Measurements from ENCODE around the gene RIT1. TPM values are rescaled to one million over a fixed set of nuclear protein-coding genes. Genes with fewer than 3 reads are reported as not detected.

RIT1 gene
- total and polyA plus RNA-seq, 2 of the 13 experiments (the other 11 are each of a cell fraction or from before 2014, with no cell fraction given) = 12.2 to 32.2 TPM

DNA sequence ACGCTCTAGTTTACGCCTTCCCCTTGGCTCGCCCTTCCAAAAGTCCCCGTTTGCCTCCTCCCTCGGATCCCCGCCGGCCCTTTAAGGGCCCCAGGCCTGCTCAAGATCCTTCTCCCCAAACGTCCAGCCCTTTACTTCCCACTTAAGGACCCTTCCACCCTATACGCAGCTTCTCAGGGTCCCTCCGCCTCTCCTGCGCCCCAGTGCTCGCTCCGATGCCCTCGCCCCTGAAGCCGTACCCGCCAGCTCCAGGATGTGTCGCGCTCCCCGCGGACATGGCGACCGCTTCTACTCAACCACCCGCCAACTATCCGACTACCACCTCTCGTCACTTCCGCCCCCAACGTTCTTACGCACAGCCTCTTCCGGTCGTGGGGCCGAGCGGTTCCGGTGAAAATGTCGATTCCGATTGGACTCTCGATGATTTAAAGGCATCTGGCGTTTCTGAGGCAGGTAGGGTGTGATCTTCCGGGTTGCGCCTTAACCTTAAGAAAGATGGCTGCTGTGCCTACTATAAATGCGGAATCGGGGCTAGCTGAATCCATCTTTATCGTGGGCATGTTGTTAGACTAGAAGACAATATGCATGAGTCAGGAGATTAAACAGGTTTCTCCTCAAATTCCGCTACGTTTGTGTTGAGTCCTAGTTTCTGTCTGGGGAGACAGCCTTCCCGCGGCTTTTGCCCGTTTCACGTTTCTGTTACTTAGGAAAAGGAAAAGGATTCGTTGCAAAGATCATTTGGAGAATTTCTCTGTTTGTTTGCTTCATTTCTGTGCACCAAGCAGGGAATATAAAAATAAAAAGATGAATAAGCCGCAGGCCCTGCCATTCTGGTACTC lies 23.2 kb upstream of the RIT1 start, which contains the start of gene KHDC4 (continued):
- TF ChIP-seq ZMAT3 (CRISPR knock-in tag; conservative IDR thresholded peaks at IDR 0.05) (0 out of 2 replicates have a peak, but pooled peaks have one; percentile 37), NFRKB (IDR thresholded peaks at IDR 0.05) (peak; percentile 61), ARHGAP35 (CRISPR knock-in tag; IDR thresholded peaks at IDR 0.05; ENCODE audit: borderline replicate concordance) (0 out of 2 replicates have a peak, but pooled peaks have one; percentile 60), RXRB (CRISPR knock-in tag; IDR thresholded peaks at IDR 0.05; ENCODE audit: borderline replicate concordance) (peak; percentile 56), MXI1 (IDR thresholded peaks at IDR 0.05; ENCODE audit: borderline replicate concordance, low read depth, low read length) (peak; percentile 74; the same call in 2 of the 3 replicates), EZH2 (conservative IDR thresholded peaks at IDR 0.05; ENCODE audit: low read depth, low read length) (no peak), ZNF121 (CRISPR knock-in tag; IDR thresholded peaks at IDR 0.05) (no peak), POLR2AphosphoS5 (IDR thresholded peaks at IDR 0.05; ENCODE audit: low read depth, low read length) (peak; percentile 96), NRL (CRISPR knock-in tag; IDR thresholded peaks at IDR 0.05; ENCODE audit: borderline replicate concordance) (peak; percentile 81), PRMT3 (CRISPR knock-in tag; IDR thresholded peaks at IDR 0.05; ENCODE audit: borderline replicate concordance, low read depth) (peak; percentile 54; the same call in 1 of the 2 replicates), MAFK (conservative IDR thresholded peaks at IDR 0.05 in 1 of 2, IDR thresholded peaks at IDR 0.05 in 1 of 2; ENCODE audit: low read length in 2 of 2) (peak; percentile 14 to 32; a peak in 1 of 4 replicates), LCORL (IDR thresholded peaks at IDR 0.05) (no peak), LCORL (CRISPR knock-in tag; IDR thresholded peaks at IDR 0.05) (peak; percentile 67; the same call in 1 of the 2 replicates)
- TF ChIP-seq, protein P1, sequence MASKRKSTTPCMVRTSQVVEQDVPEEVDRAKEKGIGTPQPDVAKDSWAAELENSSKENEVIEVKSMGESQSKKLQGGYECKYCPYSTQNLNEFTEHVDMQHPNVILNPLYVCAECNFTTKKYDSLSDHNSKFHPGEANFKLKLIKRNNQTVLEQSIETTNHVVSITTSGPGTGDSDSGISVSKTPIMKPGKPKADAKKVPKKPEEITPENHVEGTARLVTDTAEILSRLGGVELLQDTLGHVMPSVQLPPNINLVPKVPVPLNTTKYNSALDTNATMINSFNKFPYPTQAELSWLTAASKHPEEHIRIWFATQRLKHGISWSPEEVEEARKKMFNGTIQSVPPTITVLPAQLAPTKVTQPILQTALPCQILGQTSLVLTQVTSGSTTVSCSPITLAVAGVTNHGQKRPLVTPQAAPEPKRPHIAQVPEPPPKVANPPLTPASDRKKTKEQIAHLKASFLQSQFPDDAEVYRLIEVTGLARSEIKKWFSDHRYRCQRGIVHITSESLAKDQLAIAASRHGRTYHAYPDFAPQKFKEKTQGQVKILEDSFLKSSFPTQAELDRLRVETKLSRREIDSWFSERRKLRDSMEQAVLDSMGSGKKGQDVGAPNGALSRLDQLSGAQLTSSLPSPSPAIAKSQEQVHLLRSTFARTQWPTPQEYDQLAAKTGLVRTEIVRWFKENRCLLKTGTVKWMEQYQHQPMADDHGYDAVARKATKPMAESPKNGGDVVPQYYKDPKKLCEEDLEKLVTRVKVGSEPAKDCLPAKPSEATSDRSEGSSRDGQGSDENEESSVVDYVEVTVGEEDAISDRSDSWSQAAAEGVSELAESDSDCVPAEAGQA (IDR thresholded peaks at IDR 0.05; ENCODE audit: low read depth) = peak; percentile 94
- TF ChIP-seq, protein P1 (CRISPR knock-in tag; IDR thresholded peaks at IDR 0.05; ENCODE audit: borderline replicate concordance) = no peak
- TF ChIP-seq, protein P2, sequence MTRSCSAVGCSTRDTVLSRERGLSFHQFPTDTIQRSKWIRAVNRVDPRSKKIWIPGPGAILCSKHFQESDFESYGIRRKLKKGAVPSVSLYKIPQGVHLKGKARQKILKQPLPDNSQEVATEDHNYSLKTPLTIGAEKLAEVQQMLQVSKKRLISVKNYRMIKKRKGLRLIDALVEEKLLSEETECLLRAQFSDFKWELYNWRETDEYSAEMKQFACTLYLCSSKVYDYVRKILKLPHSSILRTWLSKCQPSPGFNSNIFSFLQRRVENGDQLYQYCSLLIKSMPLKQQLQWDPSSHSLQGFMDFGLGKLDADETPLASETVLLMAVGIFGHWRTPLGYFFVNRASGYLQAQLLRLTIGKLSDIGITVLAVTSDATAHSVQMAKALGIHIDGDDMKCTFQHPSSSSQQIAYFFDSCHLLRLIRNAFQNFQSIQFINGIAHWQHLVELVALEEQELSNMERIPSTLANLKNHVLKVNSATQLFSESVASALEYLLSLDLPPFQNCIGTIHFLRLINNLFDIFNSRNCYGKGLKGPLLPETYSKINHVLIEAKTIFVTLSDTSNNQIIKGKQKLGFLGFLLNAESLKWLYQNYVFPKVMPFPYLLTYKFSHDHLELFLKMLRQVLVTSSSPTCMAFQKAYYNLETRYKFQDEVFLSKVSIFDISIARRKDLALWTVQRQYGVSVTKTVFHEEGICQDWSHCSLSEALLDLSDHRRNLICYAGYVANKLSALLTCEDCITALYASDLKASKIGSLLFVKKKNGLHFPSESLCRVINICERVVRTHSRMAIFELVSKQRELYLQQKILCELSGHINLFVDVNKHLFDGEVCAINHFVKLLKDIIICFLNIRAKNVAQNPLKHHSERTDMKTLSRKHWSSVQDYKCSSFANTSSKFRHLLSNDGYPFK (CRISPR knock-in tag; IDR thresholded peaks at IDR 0.05; ENCODE audit: borderline replicate concordance) = peak; percentile 89; the same call in 1 of the 2 replicates
- TF ChIP-seq, protein P3, sequence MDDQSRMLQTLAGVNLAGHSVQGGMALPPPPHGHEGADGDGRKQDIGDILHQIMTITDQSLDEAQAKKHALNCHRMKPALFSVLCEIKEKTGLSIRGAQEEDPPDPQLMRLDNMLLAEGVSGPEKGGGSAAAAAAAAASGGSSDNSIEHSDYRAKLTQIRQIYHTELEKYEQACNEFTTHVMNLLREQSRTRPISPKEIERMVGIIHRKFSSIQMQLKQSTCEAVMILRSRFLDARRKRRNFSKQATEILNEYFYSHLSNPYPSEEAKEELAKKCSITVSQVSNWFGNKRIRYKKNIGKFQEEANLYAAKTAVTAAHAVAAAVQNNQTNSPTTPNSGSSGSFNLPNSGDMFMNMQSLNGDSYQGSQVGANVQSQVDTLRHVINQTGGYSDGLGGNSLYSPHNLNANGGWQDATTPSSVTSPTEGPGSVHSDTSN (CRISPR knock-in tag; IDR thresholded peaks at IDR 0.05; ENCODE audit: borderline replicate concordance) = no peak
- TF ChIP-seq, protein P4, sequence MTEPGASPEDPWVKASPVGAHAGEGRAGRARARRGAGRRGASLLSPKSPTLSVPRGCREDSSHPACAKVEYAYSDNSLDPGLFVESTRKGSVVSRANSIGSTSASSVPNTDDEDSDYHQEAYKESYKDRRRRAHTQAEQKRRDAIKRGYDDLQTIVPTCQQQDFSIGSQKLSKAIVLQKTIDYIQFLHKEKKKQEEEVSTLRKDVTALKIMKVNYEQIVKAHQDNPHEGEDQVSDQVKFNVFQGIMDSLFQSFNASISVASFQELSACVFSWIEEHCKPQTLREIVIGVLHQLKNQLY (CRISPR knock-in tag; IDR thresholded peaks at IDR 0.05) = peak; percentile 53; the same call in 1 of the 2 replicates
